Stimulated activated CD8-positive, alpha-beta memory T cell treated with anti-CD3 and anti-CD28 coated beads, Interleukin-12 subunit alpha, Interleukin-12 subunit beta, amount 100 ng/mL, for 1 hour (primary cell): ENCODE results near the gene AQP5.

Source experiments
- DNase-seq: peaks from one replicate; pipeline ENCODE4 v3.0.0-alpha.2; 2020; ENCODE audit warnings: low read depth

AQP5 gene

GRCh38 chr12:49961111-49961922 is at the start of gene AQP5:
AQP5 (plus strand) TSS chr12:49961872; CDS start chr12:49962018, 146 bp downstream.
- no peak for DNase-seq

- DNase-seq, result no peak
Measured at GRCh38 chr12:49912345-49913255, 49.1 kb upstream of the AQP5 start.

DNA sequence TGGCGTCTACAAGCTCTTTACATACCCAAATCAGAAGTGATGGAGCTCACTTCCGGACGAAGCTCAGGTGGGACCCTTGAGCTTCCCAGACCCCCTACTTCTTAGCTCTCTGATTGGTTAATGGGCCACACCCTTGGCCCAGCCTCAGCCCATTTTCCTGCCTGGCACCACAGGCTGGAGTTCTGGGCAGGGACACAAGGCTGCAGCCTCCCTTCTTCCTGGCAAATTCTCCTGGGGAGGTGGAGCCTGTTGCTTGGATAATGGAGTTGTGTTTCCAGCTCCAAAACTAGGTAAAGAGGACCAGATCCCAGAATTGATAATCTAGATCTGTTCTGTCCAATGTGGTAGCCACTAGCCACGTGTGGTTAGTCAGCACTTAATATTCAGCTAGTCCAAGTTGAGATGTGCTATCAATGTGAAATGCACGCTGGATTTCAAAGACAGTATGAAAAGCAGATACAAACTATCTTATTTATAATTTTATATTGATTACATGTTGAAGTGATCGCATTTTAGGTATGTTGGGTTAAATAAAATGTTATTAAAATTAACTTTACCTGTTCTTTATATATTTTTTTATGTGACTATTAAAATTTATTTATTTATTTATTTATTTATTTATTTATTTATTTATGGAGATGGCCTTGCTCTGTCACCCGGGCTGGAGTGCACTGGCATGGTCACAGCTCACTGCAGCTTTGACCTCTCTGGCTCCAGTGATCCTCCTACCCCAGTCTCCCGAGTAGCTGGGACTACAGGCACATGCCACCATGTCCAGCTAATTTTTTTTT is 45.3 kb upstream of the AQP5 start:
- no peak for DNase-seq

GRCh38 chr12:49917166-49917787 is 44.4 kb upstream of the AQP5 start:
- no peak for DNase-seq

GRCh38 chr12:49917788-49918173 is 43.9 kb upstream of the AQP5 start:
- no peak for DNase-seq

DNA sequence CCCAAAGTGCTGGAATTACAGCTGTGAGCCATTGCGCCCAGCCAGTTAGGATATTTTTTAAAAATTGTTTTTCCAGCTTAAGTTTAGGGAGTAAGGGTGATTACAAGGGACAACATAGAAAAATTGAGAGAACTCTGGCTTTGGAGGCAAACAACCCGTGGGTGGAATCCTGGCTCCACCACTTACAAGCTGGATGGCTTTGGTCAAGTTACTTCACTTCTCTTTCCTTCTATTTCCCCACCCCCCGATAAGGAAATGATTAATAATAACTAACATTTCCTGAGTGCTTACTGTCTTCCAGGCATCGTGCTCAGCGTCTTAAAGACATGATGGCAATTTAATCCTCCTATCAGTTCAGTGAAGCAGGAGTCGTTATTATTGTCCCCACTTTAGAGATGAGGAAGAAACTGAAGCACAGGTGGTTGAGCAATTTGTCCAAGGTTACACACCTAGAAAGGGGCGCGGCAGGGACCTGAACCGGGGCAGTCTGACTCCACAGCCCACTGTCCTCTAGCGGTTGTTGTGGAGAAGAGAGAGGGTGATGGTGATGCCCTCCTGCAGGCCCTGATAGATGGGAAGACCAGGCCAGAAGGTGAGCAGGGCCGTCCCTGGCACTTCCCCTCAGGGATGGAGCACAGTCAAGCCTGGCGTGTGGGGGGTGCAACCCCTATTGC is 41.3 kb upstream of the AQP5 start:
- DNase-seq, result no peak

DNA sequence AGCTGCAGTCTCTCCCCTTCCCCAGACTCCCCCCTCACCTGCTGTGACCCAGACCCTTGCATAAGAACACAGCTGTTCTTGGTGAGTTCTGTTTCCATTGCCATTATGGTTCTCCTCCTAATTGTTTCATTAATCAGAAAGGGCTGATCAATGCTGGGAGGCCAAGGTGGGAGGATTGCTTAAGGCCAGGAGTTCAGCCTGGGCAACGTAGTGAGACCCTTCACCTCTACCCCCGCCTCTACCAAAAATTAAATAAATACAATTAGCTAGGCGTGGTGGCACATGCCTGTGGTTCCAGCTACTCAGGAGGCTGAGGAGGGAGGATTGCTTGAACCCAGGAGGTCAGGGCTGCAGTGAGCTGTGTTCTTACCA is 40.8 kb upstream of the AQP5 start:
- DNase-seq, result no peak

- no peak for DNase-seq
Measured at GRCh38 chr12:49921299-49921698, 40.4 kb upstream of the AQP5 start.

- DNase-seq, result no peak
Measured at GRCh38 chr12:49921936-49922335, 39.7 kb upstream of the AQP5 start.

DNA sequence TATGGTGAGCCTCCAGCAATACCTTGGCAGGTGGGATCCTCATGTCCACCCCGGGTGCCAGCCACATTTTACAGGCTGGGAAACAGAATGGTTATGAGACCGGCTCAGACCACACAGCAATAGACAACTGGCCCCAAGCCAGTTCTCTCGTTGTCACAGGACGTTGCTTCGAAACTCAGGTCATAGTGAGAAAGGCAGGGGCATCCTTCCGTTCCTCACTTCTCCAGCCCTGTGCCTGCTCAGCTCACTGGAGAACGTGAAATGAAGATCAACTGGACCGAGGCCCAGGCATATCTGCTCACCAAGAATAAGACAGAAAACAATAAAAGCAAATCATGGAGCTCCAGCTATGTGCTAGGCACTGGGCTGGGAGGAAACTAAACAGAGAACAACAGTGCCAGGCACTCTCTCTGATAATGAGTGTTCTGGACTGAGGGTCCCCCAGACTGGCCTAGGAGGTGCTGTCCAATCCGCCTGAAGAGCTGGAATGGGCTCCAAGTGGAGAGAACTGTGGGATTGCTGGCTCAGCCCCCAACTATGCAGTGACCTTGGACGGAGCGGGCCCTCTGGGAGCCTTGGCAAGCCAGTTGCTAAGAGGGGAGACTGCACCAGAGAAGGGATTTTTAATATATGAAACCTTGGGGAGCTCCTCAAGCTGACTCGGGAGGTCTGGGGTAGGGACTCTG is 39.2 kb upstream of the AQP5 start:
- DNase-seq, result no peak

DNA sequence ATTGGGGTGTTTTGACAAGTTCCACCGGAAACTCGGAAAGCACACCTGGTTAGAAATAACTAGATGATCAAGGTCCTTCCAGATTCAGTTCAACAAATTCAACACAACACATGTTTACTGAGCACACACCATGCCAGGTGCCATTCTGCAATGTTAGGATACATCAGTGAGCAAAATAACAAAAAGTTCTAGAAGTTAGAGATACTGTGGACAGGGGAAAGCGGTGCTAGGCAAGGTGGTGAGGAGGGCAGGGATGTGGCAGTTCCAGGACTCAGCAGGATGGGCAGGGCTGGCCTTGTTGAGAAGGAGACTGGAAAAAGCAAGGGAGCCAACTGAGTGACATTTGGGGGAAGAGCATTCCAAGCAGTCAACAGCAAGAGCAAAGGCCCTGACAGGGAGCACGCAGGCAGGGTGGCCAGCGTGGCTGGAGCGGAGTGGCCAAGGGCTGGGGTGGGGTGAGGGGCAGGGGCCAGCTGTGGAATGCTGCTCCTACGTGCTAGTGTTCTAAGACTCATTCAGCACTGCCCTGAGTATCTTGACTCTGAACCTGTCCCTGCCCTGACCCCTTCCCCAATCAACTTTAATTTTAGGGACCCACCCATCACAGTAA is 38.5 kb upstream of the AQP5 start:
- no peak for DNase-seq

DNA sequence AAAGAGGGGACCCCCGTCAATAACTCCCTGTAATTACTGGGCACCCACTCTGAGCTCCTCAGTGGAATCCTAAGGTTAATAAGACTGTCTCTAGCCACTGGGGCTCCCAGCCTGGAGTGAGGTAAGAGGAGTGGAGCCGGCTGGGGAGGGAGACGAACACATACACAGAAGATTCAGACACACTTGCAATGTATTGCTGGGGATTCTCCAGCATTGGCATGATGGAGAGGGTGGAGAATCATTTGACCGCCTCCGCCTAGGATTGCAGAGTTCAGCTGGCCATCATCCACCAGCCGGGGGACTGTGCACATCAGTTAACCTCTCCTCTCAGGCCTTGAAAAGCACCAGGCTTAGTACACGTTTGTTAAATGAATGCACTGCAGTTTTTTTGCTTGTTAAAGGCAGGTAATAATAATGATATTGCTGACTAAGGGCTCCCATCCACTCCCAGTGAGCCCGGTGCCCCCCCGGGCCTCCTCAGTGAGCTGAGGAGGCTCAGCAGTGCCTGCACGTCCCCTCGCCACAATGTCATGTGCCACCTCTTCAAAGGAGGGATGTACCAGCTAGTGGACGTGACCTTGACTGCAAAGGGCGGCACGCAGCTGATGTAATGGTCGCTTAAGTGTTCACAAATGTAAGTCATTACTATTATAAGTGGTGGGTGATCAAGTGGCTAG is 37.7 kb upstream of the AQP5 start:
- DNase-seq, result no peak

GRCh38 chr12:49924628-49925246 is 36.9 kb upstream of the AQP5 start:
- no peak for DNase-seq

DNA sequence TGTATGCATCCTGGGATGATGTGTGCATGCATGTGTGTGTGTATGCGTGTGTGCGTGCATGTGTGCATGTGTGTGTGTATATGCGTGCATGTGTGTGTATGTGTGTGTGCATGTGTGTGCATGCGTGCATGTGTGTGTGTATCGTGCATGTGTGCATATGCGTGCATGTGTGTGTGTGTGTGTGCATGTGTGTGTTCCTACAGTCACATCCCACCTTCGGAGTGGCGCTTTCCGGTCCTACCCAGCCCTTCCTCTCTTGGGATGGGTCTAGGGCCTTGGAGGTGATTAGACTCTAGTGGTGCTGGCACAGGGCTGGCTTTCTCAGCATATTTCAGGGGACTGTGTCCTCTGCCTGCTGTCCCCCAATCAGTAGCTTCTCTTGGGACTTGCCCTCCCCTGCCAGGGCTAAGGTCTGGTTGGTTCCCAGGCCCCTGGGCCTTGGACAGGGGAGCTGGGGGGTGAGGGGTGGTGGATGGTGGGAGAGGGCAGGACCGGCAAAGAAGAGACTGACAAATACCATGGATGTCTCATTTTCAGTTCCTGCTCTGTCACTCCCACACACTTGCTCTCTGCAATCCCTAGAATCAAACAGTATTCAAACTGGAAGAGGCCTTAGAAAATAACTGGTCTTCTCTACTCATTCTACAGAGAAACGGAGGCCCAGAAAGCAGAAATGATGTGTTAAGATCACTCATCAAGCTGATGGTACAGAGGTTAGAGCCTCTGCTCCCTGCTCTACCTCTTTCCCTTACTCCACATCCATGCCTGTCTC is 36.1 kb upstream of the AQP5 start:
- DNase-seq, result no peak

DNA sequence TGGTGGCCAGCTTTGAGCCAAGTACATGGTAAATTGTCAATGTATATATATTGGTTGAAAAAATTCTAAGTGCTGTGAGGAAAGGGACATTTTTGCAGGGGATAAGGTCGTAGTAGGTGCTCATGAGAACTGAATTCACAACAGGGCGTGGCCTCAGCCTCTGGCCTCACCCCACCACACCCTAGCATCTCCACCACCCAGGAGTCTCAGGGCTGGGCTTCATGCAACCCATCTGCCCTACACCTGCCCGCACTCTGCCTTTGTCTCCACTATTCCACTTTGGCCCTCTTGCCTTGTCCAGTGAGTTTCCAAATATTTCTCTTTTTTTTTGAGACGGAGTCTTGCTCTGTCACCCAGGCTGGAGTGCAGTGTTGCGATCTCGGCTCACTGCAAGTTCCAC is 33.2 kb upstream of the AQP5 start:
- DNase-seq, result no peak

- no peak for DNase-seq
Measured at GRCh38 chr12:49929581-49929980, 32.1 kb upstream of the AQP5 start.

GRCh38 chr12:49930515-49931288 is 31.0 kb upstream of the AQP5 start:
- no peak for DNase-seq

DNA sequence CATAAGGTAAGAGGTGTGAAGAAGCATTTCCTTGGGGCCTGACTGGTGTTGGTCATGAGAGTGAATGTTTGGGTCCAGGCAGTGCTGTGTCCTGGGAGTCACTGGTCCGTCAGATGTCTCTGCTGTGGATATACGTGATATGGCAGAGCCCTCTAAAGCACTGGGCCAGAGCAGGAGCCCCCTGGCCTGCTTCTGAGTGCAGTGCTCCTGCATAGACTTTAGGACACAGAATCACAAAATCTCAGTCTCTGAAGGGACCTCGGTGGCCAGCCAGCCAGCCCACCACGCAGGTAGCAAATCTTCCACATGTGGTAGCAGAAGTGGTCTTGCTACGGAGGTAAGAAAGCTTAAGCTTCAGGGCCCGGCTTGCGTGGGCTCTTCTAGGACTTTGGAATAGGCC is 29.6 kb upstream of the AQP5 start:
- no peak for DNase-seq
